HCT116 (cell line): Measurements from ENCODE around the gene ASPRV1. TPM values are rescaled to one million over a fixed set of nuclear protein-coding genes. Genes with fewer than 3 reads are reported as not detected.

Experiments used
- ATAC-seq: fragments of 200-7000 bp; cut with Tn5 transposase; 2 replicates; pipeline ENCODE4 v1.9.1; 2020; ENCODE audit warnings: mild to moderate bottlenecking, moderate library complexity
- BruUV-seq: library from RNA; stranded (reverse); fragments of 400-500 nt; replicated peaks from 2 replicates; lab custom pipeline; 2021; lab: Mats Ljungman, UMichigan
- CTCF ChIA-PET: fragments of 300-600 bp; sonication (Branson Sonifier 250); formaldehyde crosslinking; loops from one replicate; lab custom pipeline; 2021; ENCODE audit warnings: antibody characterized with exemption; lab: Charles Lee
- POLR2A ChIA-PET: fragments of 300-600, 350-600 bp; sonication (Branson Sonifier 250); formaldehyde crosslinking; loops from one replicate; lab custom pipeline; 2021; ENCODE audit warnings: antibody characterized with exemption; lab: Charles Lee
- RAD21 ChIA-PET, 2 experiments: fragments of 300-600 bp; sonication (Branson Sonifier 250); formaldehyde crosslinking; loops; one replicate each; lab custom pipeline; 2023; ENCODE audit warnings: low total read pairs in 2 of 2; ENCODE audit not compliant: uncharacterized antibody in 2 of 2, unreplicated experiment in 2 of 2, low non-redundant PET in 1 of 2; lab: Charles Lee
- DNase-seq: peaks from one replicate; pipeline ENCODE4 v3.0.0-alpha.2; 2010; ENCODE audit warnings: low read depth, low spot score
- H2AFZ ChIP-seq: fragments of 200-600 bp; shearing (Covaris generic), sonication (generic); 2 replicates; pipeline ENCODE4 v1.6.1; 2017; ENCODE audit warnings: low read depth, mixed run types, mixed read lengths, antibody characterized with exemption, low read length; ENCODE audit not compliant: poor library complexity, severe bottlenecking
- H3K27ac ChIP-seq: 2 replicates; pipeline ENCODE4 v1.5.1; 2012; ENCODE audit warnings: low read depth, low read length
- H3K27me3 ChIP-seq: fragments of 200-600 bp; sonication (generic); 2 replicates; pipeline ENCODE4 v1.6.1; 2016; ENCODE audit warnings: mixed run types, low read length, mixed read lengths; ENCODE audit not compliant: insufficient read depth
- H3K36me3 ChIP-seq, 2 experiments: fragments of 200-500 bp in 1 of 2; fragments of 200-600 bp in 1 of 2; sonication (Bioruptor generic) in 1 of 2; sonication (generic) in 1 of 2; 2 replicates each; pipeline versions ENCODE4 v1.5.1 to v1.6.1; 2014 to 2016; ENCODE audit warnings: low read length in 2 of 2, inconsistent platforms in 1 of 2, mixed read lengths in 1 of 2, mixed run types in 1 of 2; ENCODE audit not compliant: insufficient read depth in 2 of 2, control insufficient read depth in 1 of 2
- H3K4me1 ChIP-seq, 2 experiments: fragments of 200-600 bp in 1 of 2; sonication (generic) in 1 of 2; 2 replicates each; pipeline versions ENCODE4 v1.5.1 to v1.6.1; 2012 to 2017; ENCODE audit warnings: low read length in 2 of 2, inconsistent platforms in 1 of 2, mild to moderate bottlenecking in 1 of 2, mixed read lengths in 1 of 2, mixed run types in 1 of 2, moderate library complexity in 1 of 2; ENCODE audit not compliant: insufficient read depth in 2 of 2, control insufficient read depth in 1 of 2
- H3K4me2 ChIP-seq: fragments of 200-600 bp; sonication (generic); 2 replicates; pipeline ENCODE4 v1.6.1; 2017; ENCODE audit warnings: mixed run types, low read length, mixed read lengths
- H3K4me3 ChIP-seq, 2 experiments: fragments of 200-600 bp in 1 of 2; sonication (generic) in 1 of 2; replicated peaks in 1 of 2; 2 replicates each; pipeline ENCODE4 v1.5.1; 2011 to 2016; ENCODE audit warnings: low read length in 2 of 2, control low read depth in 1 of 2, low read depth in 1 of 2, mild to moderate bottlenecking in 1 of 2, mixed read lengths in 1 of 2, mixed run types in 1 of 2
- H3K79me2 ChIP-seq: fragments of 200-600 bp; sonication (generic); 2 replicates; pipeline ENCODE4 v1.6.1; 2017; ENCODE audit warnings: mild to moderate bottlenecking, mixed run types, low read length, moderate library complexity, mixed read lengths; ENCODE audit not compliant: insufficient read depth
- H3K9ac ChIP-seq: fragments of 200-600 bp; sonication (generic); 2 replicates; pipeline ENCODE4 v1.6.1; 2016; ENCODE audit warnings: low read length, mixed read lengths
- H3K9me2 ChIP-seq: fragments of 200-600 bp; sonication (generic), shearing (Covaris generic); 2 replicates; pipeline ENCODE4 v1.6.1; 2017; ENCODE audit warnings: mixed run types, mild to moderate bottlenecking, moderate library complexity; ENCODE audit not compliant: insufficient read depth
- H3K9me3 ChIP-seq, 2 experiments: fragments of 200-500 bp in 1 of 2; fragments of 200-600 bp in 1 of 2; sonication (Bioruptor generic) in 1 of 2; sonication (generic) in 1 of 2; 2 replicates each; pipeline ENCODE4 v1.6.1; 2014 to 2017; ENCODE audit warnings: low read length in 2 of 2, mixed read lengths in 2 of 2, inconsistent platforms in 1 of 2, low read depth in 1 of 2, mild to moderate bottlenecking in 1 of 2, mixed run types in 1 of 2, moderate library complexity in 1 of 2; ENCODE audit not compliant: control insufficient read depth in 1 of 2, insufficient read depth in 1 of 2
- H4K20me1 ChIP-seq: fragments of 200-600 bp; sonication (generic), shearing (Covaris generic); 2 replicates; pipeline ENCODE4 v1.6.1; 2017; ENCODE audit warnings: mixed run types, mild to moderate bottlenecking, moderate library complexity; ENCODE audit not compliant: insufficient read depth
- ATF3 ChIP-seq: IDR thresholded peaks from 2 replicates; pipeline ENCODE4 v1.6.1; 2012
- CEBPB ChIP-seq: IDR thresholded peaks from 2 replicates; pipeline ENCODE4 v1.6.1; 2012; ENCODE audit warnings: low read depth
- EGR1 ChIP-seq: IDR thresholded peaks from 2 replicates; pipeline ENCODE4 v1.6.1; 2012; ENCODE audit warnings: low read depth
- EZH2phosphoT487 ChIP-seq: fragments of 200-600 bp; IDR thresholded peaks from 2 replicates; pipeline ENCODE4 v1.6.1; 2018; ENCODE audit warnings: antibody characterized with exemption, borderline replicate concordance
- FOSL1 ChIP-seq: IDR thresholded peaks from 2 replicates; pipeline ENCODE4 v1.6.1; 2012; ENCODE audit warnings: low read depth
- POLR2A ChIP-seq: IDR thresholded peaks from 2 replicates; pipeline ENCODE4 v1.7.0; 2011; ENCODE audit warnings: borderline replicate concordance; ENCODE audit not compliant: insufficient read depth, insufficient read length; ENCODE audit errors: extremely low read depth
- SIN3A ChIP-seq: IDR thresholded peaks from 2 replicates; pipeline ENCODE4 v1.6.1; 2012; ENCODE audit warnings: low read depth
- SP1 ChIP-seq: IDR thresholded peaks from 2 replicates; pipeline ENCODE4 v1.6.1; 2012; ENCODE audit warnings: low read depth
- SRF ChIP-seq: IDR thresholded peaks from 2 replicates; pipeline ENCODE4 v1.6.1; 2012; ENCODE audit warnings: low read depth
- ZFX ChIP-seq: fragments of 450-650 bp; IDR thresholded peaks from 2 replicates; pipeline ENCODE4 v1.6.1; 2017
- ZNF274 ChIP-seq: fragments of 200-500 bp; sonication (Bioruptor generic); IDR thresholded peaks from 2 replicates; pipeline ENCODE4 v1.6.1; 2014; ENCODE audit warnings: mild to moderate bottlenecking, low read depth, low read length, inconsistent platforms
- intact Hi-C: fragments of 100-400 bp; cut with micrococcal nuclease; formaldehyde crosslinking; loops from 2 replicates; pipeline ENCODE4 v1.10.0; 2022
- total RNA-seq: library from RNA; stranded (reverse); gene quantifications from one replicate; pipeline ENCODE4 v1.2.1, GENCODE V29; 2021; ENCODE audit not compliant: unreplicated experiment
- TF ChIP-seq, protein P1 (sequence below): IDR thresholded peaks from 2 replicates; pipeline ENCODE4 v1.6.1; 2012; ENCODE audit warnings: low read depth
- TF ChIP-seq, protein P2 (sequence below): IDR thresholded peaks from 2 replicates; pipeline ENCODE4 v1.6.1; 2012
- TF ChIP-seq, protein P3 (sequence below), 3 experiments: fragments of 200-600 bp in 1 of 3; sonication (generic) in 1 of 3; IDR thresholded peaks in 2 of 3; conservative IDR thresholded peaks in 1 of 3; 2 replicates each; pipeline ENCODE4 v1.5.1; 2012 to 2017; ENCODE audit warnings: low read depth in 2 of 3, low read length in 2 of 3, antibody characterized with exemption in 1 of 3, borderline replicate concordance in 1 of 3, control low read depth in 1 of 3, mild to moderate bottlenecking in 1 of 3, mixed read lengths in 1 of 3, mixed run types in 1 of 3, moderate library complexity in 1 of 3; ENCODE audit not compliant: insufficient read depth in 1 of 3

The ASPRV1 gene
- total RNA-seq, 1 experiment from 2014 or later, result 1.1 TPM

GRCh38 chr2:69973335-69973735, 11.9 kb upstream of the ASPRV1 start:
- TF ChIP-seq ATF3, result no peak
- TF ChIP-seq SP1, result no peak
- TF ChIP-seq ZNF274, result no peak
- TF ChIP-seq, protein P1, sequence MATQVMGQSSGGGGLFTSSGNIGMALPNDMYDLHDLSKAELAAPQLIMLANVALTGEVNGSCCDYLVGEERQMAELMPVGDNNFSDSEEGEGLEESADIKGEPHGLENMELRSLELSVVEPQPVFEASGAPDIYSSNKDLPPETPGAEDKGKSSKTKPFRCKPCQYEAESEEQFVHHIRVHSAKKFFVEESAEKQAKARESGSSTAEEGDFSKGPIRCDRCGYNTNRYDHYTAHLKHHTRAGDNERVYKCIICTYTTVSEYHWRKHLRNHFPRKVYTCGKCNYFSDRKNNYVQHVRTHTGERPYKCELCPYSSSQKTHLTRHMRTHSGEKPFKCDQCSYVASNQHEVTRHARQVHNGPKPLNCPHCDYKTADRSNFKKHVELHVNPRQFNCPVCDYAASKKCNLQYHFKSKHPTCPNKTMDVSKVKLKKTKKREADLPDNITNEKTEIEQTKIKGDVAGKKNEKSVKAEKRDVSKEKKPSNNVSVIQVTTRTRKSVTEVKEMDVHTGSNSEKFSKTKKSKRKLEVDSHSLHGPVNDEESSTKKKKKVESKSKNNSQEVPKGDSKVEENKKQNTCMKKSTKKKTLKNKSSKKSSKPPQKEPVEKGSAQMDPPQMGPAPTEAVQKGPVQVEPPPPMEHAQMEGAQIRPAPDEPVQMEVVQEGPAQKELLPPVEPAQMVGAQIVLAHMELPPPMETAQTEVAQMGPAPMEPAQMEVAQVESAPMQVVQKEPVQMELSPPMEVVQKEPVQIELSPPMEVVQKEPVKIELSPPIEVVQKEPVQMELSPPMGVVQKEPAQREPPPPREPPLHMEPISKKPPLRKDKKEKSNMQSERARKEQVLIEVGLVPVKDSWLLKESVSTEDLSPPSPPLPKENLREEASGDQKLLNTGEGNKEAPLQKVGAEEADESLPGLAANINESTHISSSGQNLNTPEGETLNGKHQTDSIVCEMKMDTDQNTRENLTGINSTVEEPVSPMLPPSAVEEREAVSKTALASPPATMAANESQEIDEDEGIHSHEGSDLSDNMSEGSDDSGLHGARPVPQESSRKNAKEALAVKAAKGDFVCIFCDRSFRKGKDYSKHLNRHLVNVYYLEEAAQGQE, result no peak
- TF ChIP-seq, protein P2, sequence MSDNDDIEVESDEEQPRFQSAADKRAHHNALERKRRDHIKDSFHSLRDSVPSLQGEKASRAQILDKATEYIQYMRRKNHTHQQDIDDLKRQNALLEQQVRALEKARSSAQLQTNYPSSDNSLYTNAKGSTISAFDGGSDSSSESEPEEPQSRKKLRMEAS, result no peak
- TF ChIP-seq SIN3A, result no peak
- TF ChIP-seq, protein P3, sequence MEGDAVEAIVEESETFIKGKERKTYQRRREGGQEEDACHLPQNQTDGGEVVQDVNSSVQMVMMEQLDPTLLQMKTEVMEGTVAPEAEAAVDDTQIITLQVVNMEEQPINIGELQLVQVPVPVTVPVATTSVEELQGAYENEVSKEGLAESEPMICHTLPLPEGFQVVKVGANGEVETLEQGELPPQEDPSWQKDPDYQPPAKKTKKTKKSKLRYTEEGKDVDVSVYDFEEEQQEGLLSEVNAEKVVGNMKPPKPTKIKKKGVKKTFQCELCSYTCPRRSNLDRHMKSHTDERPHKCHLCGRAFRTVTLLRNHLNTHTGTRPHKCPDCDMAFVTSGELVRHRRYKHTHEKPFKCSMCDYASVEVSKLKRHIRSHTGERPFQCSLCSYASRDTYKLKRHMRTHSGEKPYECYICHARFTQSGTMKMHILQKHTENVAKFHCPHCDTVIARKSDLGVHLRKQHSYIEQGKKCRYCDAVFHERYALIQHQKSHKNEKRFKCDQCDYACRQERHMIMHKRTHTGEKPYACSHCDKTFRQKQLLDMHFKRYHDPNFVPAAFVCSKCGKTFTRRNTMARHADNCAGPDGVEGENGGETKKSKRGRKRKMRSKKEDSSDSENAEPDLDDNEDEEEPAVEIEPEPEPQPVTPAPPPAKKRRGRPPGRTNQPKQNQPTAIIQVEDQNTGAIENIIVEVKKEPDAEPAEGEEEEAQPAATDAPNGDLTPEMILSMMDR (IDR thresholded peaks at IDR 0.05 in 2 of 3, conservative IDR thresholded peaks at IDR 0.05 in 1 of 3; ENCODE audit: borderline replicate concordance in 1 of 3, insufficient read depth in 1 of 3, low read depth in 2 of 3, low read length in 2 of 3), result no peak
- no peak for TF ChIP-seq CEBPB
- TF ChIP-seq EZH2phosphoT487, result no peak
- no peak for TF ChIP-seq SRF
- no peak for TF ChIP-seq EGR1
- TF ChIP-seq ZFX, result no peak
- TF ChIP-seq POLR2A, result no peak
- no peak for TF ChIP-seq FOSL1
- no peak for DNase-seq
- RAD21 ChIA-PET, result no interaction called here
- ATAC-seq, result no peak
- Histone ChIP-seq H3K4me2 (no peak overlapping the region), H2AFZ (no peak overlapping the region), H3K9me3 (no peaks in the 10 kb centered on the region), H3K4me1 (no peaks in the 10 kb centered on the region; a peak in 1 of 4 replicates), H3K27me3 (no peaks in the 10 kb centered on the region), H3K9ac (no peak overlapping the region), H3K27ac (no peak overlapping the region), H3K4me3 (no peak overlapping the region), H3K9me2 (no peaks in the 10 kb centered on the region), H3K79me2 (no peaks in the 10 kb centered on the region), H3K36me3 (no peaks in the 10 kb centered on the region), H4K20me1 (no peaks in the 10 kb centered on the region)
- POLR2A ChIA-PET, result no interaction called here
- CTCF ChIA-PET, result no interaction called here
- no TSS peak for BruUV-seq
- intact Hi-C loops, result no loop called here
